HG02623 (cell line): ENCODE data around the gene C19orf25.
"Not testable (repeated sequence)": the region's sequence is repeated elsewhere in the genome, so short reads cannot be mapped to it uniquely, and the experiment has no call there.

Experiments
- ATAC-seq: cut with Tn5 transposase; IDR thresholded peaks from one replicate; pipeline ENCODE4 v1.9.1; 2021; ENCODE audit warnings: moderate library complexity; ENCODE audit not compliant: unreplicated experiment

C19orf25 gene

GRCh38 chr19:1481893-1482360 is 2.9 kb upstream of the C19orf25 start:
- ATAC-seq, result no peak

- no peak for ATAC-seq
Observed at GRCh38 chr19:1481224-1481892, 2.3 kb upstream of the C19orf25 start.

GRCh38 chr19:1477056-1477455 is 2.0 kb downstream of the C19orf25 start:
- ATAC-seq, result not testable (repeated sequence)

GRCh38 chr19:1475751-1476437 is 3.1 kb downstream of the C19orf25 start:
- no peak for ATAC-seq

- no peak for ATAC-seq
Observed at GRCh38 chr19:1474765-1475351, 4.2 kb downstream of the C19orf25 start.

GRCh38 chr19:1474011-1474764 is 4.8 kb downstream of the C19orf25 start:
- ATAC-seq, result no peak

GRCh38 chr19:1473085-1473851 is 5.7 kb downstream of the C19orf25 start:
- no peak for ATAC-seq

GRCh38 chr19:1472231-1473084 is 6.6 kb downstream of the C19orf25 start:
- ATAC-seq, result no peak

GRCh38 chr19:1471515-1472160 is 7.4 kb downstream of the C19orf25 start:
- no peak for ATAC-seq

- no peak for ATAC-seq
Observed at GRCh38 chr19:1471010-1471514, 8.0 kb downstream of the C19orf25 start.

- ATAC-seq, result no peak
Observed at GRCh38 chr19:1470305-1471009, 8.6 kb downstream of the C19orf25 start.

GRCh38 chr19:1470055-1470304 is 9.0 kb downstream of the C19orf25 start:
- ATAC-seq, result no peak

- ATAC-seq, result no peak
Observed at GRCh38 chr19:1469255-1470054, 9.6 kb downstream of the C19orf25 start.

- ATAC-seq, result no peak
Observed at GRCh38 chr19:1468821-1469254, 10.2 kb downstream of the C19orf25 start.

GRCh38 chr19:1468274-1468820 is 10.7 kb downstream of the C19orf25 start:
- no peak for ATAC-seq

GRCh38 chr19:1467490-1468273 is 11.3 kb downstream of the C19orf25 start:
- no peak for ATAC-seq

GRCh38 chr19:1467215-1467489 is 11.9 kb downstream of the C19orf25 start:
- ATAC-seq, result no peak
